HUES6 (cell line): ENCODE measurements around the gene SLC5A11.

Experiments
- H3K27ac ChIP-seq: 2 replicates; pipeline ENCODE4 v1.7.0; 2013; ENCODE audit warnings: low read depth, mild to moderate bottlenecking, low read length, inconsistent platforms
- H3K27me3 ChIP-seq: 2 replicates; pipeline ENCODE4 v1.6.1; 2013; ENCODE audit warnings: low read length; ENCODE audit not compliant: control insufficient read depth, insufficient read depth
- H3K36me3 ChIP-seq: 2 replicates; pipeline ENCODE4 v1.6.1; 2013; ENCODE audit warnings: low read length; ENCODE audit not compliant: control insufficient read depth, insufficient read depth
- H3K4me1 ChIP-seq: 2 replicates; pipeline ENCODE4 v1.6.1; 2013; ENCODE audit warnings: low read length; ENCODE audit not compliant: control insufficient read depth, insufficient read depth
- H3K4me3 ChIP-seq: 2 replicates; pipeline ENCODE4 v1.5.1; 2013; ENCODE audit warnings: low read depth, low read length
- H3K9ac ChIP-seq: one replicate; pipeline ENCODE4 v1.6.1; 2013; ENCODE audit warnings: mild to moderate bottlenecking, low read length
- H3K9me3 ChIP-seq: 2 replicates; pipeline ENCODE4 v1.6.1; 2013; ENCODE audit warnings: low read depth, low read length; ENCODE audit not compliant: control insufficient read depth, insufficient read depth

The SLC5A11 gene

DNA sequence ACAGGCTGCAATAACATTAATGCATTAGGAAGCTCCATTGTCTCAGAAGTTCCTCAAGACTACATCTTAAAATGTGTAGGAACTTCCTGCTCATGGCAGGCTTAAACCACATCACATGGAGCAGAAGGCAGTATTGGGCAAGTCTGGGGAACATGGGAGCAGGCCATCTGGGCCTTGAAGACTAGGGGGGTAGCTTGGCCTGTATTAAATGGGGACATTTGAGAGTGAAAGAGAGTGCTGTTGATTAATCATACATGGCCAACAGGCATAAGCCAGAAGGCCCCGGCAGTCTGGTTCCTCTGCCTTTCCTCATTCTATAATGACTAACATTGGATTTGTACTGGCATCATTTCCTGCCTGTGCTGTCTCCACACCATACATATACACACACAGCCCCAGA, 25.2 kb upstream of the SLC5A11 start:
- H3K9me3 ChIP-seq = no peaks in the 10 kb centered on the region

DNA sequence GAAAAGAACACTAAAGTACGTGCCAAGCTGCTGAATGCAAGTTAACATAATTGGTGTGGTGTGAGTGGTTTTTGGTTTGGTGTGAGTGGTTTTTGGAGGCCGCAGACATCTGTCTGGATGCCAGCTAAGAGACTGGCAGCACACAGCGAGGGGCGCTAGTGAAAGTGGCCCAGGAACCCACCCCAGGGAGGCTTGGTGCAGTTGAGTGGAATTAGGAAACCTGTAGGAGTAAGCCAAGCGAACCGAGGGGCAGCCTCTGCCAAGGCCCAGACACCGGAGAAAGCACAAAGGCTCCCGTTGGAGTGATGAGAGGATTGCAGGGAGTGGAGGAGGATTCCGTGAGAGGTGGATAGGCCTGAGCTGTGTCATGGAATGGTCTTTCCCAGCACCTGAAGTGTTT, 24.6 kb upstream of the SLC5A11 start:
- H3K9me3 ChIP-seq = no peaks in the 10 kb centered on the region
- no peak overlapping the region for H3K4me3 ChIP-seq
- no peaks in the 10 kb centered on the region for H3K4me1 ChIP-seq
- peaks cover 98% of the 10 kb centered on the region for H3K36me3 ChIP-seq
- no peaks in the 10 kb centered on the region for H3K27me3 ChIP-seq
- H3K27ac ChIP-seq = no peak overlapping the region
- no peak overlapping the region for H3K9ac ChIP-seq

More for the DNA sequence above, 25.2 kb upstream of the SLC5A11 start:
- Histone ChIP-seq H3K27ac (no peak overlapping the region), H3K4me3 (no peak overlapping the region), H3K27me3 (no peaks in the 10 kb centered on the region), H3K9ac (no peak overlapping the region), H3K36me3 (peaks cover 98% of the 10 kb centered on the region), H3K4me1 (no peaks in the 10 kb centered on the region)

DNA sequence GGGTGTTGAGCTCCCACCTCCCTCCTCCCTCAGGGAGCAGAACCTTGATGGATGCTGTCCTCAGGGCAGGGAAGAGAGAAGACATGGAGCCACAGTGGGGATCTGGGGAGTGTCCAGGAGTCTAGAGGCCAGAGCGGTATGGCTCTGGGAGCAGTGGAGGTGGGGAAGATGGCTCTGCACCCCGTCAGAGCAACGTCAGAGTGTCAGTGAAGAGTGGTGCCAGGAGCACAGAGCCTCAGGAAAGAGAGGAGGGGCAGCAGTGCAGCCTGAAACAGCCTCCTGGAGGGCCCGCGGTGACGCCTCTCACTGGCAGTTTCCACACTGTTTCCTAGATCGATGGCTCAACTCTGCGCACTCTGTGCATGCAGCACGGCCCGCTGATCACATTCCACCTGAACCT, 23.2 kb upstream of the SLC5A11 start:
- Histone ChIP-seq H3K27ac (no peak overlapping the region), H3K9me3 (no peaks in the 10 kb centered on the region), H3K27me3 (no peaks in the 10 kb centered on the region), H3K4me1 (no peaks in the 10 kb centered on the region), H3K9ac (no peak overlapping the region), H3K36me3 (peaks cover 97% of the 10 kb centered on the region), H3K4me3 (no peak overlapping the region)

- H3K9ac ChIP-seq = no peak overlapping the region
- H3K4me3 ChIP-seq = no peak overlapping the region
- peaks cover 94% of the 10 kb centered on the region for H3K36me3 ChIP-seq
- no peaks in the 10 kb centered on the region for H3K4me1 ChIP-seq
- no peaks in the 10 kb centered on the region for H3K9me3 ChIP-seq
- no peaks in the 10 kb centered on the region for H3K27me3 ChIP-seq
- H3K27ac ChIP-seq = no peak overlapping the region
These were observed 22.8 kb upstream of the SLC5A11 start for GRCh38 chr16:24822974-24823373.

DNA sequence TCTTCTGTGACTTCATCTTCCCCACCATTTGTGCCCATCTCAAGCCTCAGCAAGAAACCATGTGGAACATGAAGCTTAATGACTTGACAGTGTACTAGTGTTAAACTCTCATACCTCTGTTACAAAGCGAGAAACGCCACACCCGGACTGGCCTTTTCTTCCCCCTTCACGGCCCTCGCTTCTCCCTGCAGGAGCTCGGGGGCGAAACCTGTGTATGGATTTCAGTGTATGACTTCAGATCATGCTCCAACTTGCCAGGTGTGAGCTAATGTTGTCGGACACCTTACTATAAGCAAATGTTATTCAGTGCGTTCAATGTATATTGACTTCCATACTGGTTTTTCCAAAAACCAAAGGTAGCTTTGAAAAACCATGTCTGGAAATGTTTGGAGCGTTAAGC, 20.1 kb upstream of the SLC5A11 start:
- H3K9ac ChIP-seq = no peak overlapping the region
- peaks cover 67% of the 10 kb centered on the region for H3K36me3 ChIP-seq
- H3K4me1 ChIP-seq = no peaks in the 10 kb centered on the region
- H3K9me3 ChIP-seq = no peaks in the 10 kb centered on the region
- H3K4me3 ChIP-seq = no peak overlapping the region
- no peaks in the 10 kb centered on the region for H3K27me3 ChIP-seq
- no peak overlapping the region for H3K27ac ChIP-seq

DNA sequence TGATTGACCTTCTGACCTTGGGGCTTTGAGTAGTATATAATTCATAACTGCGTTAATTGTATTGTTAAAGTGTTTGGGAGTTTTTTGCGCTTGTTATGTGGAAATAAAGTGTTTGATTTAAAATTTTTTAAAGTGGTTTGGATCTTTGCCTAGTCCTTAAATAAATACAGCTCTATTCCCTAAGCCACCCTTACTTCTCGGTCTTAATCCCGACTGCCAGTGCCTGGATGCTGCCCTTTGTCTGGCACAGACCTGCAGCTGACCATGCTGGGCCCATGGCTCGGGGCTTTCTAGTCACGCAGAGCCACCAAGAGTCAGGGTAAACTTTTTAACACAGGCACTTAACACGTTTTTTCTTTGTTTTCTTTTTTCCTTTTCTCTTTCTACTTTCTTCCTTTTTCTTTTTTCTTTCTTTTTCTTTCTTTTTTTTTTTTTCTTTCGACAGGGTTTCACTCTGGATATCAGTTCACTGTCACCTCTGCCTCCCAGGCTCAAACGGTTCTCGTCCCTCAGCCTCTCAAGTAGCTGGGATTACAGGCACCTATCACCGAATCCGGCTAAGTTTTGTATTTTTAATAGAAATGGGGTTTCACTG, 19.6 kb upstream of the SLC5A11 start:
- no peaks in the 10 kb centered on the region for H3K4me1 ChIP-seq
- H3K9ac ChIP-seq = no peak overlapping the region
- H3K27ac ChIP-seq = no peak overlapping the region
- no peaks in the 10 kb centered on the region for H3K9me3 ChIP-seq
- H3K27me3 ChIP-seq = no peaks in the 10 kb centered on the region
- H3K4me3 ChIP-seq = no peak overlapping the region
- peaks cover 62% of the 10 kb centered on the region for H3K36me3 ChIP-seq

DNA sequence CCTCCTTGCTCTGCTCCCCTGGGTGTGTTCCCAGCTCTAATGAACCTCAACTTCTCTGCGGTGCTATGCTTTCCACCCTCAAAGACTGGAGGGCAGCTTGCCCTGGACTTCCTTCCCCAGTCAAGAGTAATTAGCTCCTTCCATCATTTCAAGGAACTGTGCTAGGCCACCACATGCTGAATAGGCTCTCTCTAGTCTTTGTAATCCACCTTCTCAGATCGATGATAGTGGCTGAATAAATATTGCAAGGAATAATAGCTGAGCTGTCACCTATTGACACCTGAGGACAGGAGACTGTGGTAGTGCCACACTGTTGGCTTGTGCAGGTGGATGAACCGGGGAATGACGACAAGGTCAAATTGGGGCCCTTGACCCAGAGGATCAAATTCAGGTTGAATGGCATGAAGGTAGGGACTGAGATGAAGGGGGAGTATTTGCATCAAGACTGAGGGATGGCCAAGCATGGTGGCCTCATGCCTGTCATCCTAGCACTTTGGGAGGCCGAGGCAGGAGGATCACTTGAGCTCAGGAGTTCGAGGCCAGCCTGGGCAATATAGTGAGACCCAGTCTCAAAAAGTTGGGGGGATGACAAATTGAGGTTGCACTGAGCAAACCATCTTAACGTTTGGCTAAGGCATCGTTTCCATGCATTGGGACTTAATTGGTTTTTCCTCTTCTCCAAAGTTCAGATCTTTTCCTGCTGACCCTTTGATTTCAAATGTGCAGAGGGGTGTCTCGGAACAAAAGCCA, 18.8 kb upstream of the SLC5A11 start:
- Histone ChIP-seq H3K27ac (no peak overlapping the region), H3K4me1 (no peaks in the 10 kb centered on the region), H3K9ac (no peak overlapping the region), H3K36me3 (peaks cover 54% of the 10 kb centered on the region), H3K9me3 (no peaks in the 10 kb centered on the region), H3K4me3 (no peak overlapping the region), H3K27me3 (no peaks in the 10 kb centered on the region)

GRCh38 chr16:24829153-24829552, 16.6 kb upstream of the SLC5A11 start:
- no peaks in the 10 kb centered on the region for H3K9me3 ChIP-seq
- peaks cover 33% of the 10 kb centered on the region for H3K36me3 ChIP-seq
- H3K27ac ChIP-seq = no peak overlapping the region
- no peak overlapping the region for H3K9ac ChIP-seq
- H3K4me1 ChIP-seq = no peaks in the 10 kb centered on the region
- no peaks in the 10 kb centered on the region for H3K27me3 ChIP-seq
- H3K4me3 ChIP-seq = no peak overlapping the region

DNA sequence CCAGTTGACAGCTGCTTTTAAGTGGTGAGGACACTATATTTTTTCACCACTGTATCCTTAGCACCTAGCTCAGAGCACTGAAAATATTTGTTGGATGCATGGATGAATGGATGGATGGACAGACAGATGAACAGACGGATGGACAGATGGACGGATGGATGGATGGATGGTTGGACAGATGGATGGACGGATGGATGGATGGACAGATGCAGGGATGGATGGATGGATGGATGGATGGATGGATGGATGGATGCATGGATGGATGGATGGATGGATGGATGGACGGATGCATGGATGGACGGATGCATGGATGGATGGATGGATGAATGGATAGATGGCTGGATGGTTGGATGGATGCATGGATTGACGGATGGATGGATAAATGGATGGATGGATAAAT, 12.4 kb upstream of the SLC5A11 start:
- Histone ChIP-seq H3K4me3 (no peak overlapping the region), H3K36me3 (no peaks in the 10 kb centered on the region), H3K27me3 (no peaks in the 10 kb centered on the region), H3K4me1 (no peaks in the 10 kb centered on the region), H3K9me3 (no peaks in the 10 kb centered on the region), H3K27ac (no peak overlapping the region), H3K9ac (no peak overlapping the region)

- Histone ChIP-seq H3K27ac (no peak overlapping the region), H3K4me3 (no peak overlapping the region), H3K9me3 (no peaks in the 10 kb centered on the region), H3K27me3 (no peaks in the 10 kb centered on the region), H3K4me1 (no peaks in the 10 kb centered on the region), H3K36me3 (no peaks in the 10 kb centered on the region), H3K9ac (no peak overlapping the region)
These were observed 11.1 kb upstream of the SLC5A11 start for GRCh38 chr16:24834459-24835335.

- no peaks in the 10 kb centered on the region for H3K4me1 ChIP-seq
- no peaks in the 10 kb centered on the region for H3K27me3 ChIP-seq
- no peaks in the 10 kb centered on the region for H3K36me3 ChIP-seq
- no peak overlapping the region for H3K27ac ChIP-seq
- no peak overlapping the region for H3K4me3 ChIP-seq
- no peaks in the 10 kb centered on the region for H3K9me3 ChIP-seq
- no peak overlapping the region for H3K9ac ChIP-seq
These were observed 8.9 kb upstream of the SLC5A11 start for GRCh38 chr16:24836836-24837235.
